Activated T-helper 1 cell treated with Interleukin-2 at 50 U/mL for 16 hours (primary cell): ENCODE results near the gene MAGI2.
"Not testable (repeated sequence)": the region's sequence is repeated elsewhere in the genome, so short reads cannot be mapped to it uniquely, and the experiment has no call there.

Experiments used
- DNase-seq: peaks from one replicate; pipeline ENCODE4 v3.0.0-alpha.2; 2020; ENCODE audit warnings: low read depth

The MAGI2 gene

DNA sequence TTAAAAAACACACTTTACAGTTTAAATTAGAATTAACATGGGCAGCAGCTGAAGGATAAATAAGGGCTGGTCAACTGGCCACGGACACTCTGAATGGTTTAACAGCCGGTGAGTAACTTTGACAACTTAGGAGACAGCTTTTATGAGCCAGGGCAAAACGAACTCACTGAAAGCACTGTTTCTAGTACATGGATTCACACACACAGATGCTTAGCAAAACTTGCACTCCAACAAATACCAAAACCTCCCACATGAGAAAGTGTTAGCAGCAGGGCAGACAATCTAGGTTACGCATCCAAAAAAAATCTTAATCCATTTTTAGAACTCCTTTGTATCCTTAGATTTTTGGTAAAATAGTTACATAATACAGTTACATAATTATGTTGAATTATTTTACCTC, 1168.5 kb downstream of the MAGI2 start:
- DNase-seq, result no peak

DNA sequence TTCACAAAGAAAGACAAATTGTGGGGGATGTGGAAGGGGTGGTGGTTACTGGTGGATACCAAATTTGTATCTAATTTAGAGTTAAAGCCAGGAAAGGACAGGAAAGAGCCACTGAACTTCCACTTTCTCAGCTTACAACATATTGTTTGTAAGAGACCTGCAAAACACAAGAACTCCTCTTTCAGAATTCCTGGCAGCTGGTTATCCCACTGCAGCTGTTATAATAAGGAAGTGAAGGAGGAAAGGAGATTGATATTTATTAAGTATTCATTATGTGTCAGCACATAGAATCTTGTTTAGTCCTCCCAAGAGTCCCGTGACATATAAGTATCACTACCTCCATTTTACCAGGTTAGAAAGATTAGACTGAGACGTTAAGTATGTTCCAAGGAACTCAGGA, 1173.2 kb downstream of the MAGI2 start:
- DNase-seq, result no peak

DNA sequence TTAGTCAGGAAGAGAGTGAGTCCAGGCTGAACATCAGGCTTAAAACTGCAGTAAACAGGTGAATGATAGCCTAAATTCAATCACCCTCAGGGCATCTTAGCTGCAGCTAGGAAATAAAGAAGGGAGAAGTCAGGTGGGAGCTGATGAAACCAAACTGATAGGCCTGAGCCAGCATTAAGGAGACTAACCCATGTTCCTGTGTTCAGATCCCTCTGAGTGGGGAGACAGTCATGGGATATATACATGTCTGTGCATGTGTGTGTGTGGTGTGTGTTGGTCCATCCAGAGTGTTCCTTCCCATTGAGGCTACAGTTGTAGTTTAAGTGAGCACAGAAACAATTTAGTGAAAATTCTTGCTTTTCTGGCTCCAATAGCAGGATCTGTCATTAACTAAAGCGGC, 1174.0 kb downstream of the MAGI2 start:
- no peak for DNase-seq

DNA sequence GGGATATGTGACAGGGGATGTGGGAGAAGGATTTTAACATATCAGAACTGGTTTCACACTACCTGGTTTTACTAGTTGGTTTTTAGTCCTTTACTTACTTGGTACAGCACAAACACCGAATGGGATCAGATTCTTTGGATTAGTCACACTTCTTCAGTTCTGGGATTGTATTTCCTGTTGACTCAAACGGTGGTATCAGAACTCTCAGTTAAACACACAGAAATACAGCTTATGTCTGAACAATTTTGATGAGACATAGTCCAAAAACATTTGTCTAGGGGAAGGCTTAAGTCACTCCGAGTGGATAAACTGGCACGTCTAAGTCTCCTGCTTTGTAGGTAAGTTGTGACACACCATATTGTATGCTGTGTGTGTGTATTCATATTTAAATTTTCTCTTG, 1174.4 kb downstream of the MAGI2 start:
- no peak for DNase-seq

DNA sequence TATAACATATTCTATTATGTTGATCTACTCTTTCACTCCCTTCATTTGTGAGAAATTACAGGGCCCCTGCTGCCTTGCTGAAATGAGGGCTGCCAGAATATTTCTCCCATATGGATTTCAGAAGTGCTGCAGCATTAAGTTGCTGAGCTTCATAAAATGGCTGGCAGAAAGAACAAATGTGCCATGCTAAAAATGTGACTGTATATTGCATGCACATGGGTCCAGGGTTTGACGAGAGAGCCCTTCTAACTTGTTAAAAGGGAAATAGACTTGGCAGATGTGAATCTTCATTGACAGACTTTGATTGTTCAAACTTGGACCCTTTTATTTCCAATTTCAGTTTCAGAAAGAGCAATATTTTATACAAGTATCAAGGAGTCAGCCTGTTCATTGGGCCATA, 1186.3 kb downstream of the MAGI2 start:
- DNase-seq, result no peak

DNA sequence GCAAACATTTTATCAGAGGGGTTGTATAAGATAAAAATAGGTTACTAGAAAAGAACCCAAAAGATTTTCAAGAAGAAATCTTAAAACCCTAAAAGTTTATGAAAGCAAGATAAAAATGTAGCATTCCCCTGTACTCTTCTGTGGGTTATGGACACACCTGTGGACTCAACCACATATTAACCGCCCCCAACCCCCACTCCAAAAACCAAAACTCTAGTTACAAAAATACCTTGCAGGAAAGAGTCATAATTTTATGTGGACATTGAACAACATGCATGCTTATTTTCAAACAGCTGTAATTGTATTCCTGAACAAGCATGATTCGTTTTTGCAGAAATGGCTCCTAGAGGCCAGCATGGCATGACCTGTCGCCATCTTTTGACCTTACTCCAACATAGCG, 1188.0 kb downstream of the MAGI2 start:
- DNase-seq, result no peak

DNA sequence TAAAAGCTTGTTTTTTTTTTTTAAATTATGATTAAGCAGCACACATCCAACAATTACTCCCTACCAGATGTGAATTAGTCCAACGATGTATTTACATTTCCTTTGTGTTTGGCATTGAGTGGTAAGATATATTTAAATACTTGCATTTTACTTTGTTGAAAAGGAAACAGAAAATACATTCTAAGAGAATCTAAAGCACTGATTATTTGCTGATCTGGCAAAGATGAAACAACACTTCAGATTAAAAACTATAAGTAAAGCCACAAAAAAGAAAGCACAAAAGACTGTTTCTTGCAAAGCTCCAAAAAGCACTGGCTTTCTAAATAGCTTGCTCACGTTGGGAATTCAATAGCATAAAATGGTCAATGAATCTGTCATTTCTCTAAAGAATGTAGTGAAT, 1188.4 kb downstream of the MAGI2 start:
- DNase-seq, result no peak

DNA sequence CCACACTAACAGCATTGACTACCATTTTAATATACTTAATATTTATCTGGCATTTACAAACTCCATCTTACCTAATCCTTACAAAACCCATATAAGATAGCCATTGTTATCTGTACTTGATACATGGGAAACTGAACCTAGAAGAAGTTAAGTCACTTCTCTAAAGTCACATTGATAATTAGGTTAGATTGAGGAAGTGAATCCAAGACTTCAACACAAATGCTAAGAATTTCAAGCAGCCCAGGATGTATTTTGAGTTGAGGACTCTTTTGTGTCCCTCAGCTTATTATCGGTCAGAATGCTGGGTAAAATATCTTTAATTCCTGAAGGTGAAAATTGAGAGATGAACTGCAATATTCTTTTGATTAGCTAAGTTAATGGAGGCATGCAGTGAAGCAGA, 1189.4 kb downstream of the MAGI2 start:
- DNase-seq, result no peak

DNA sequence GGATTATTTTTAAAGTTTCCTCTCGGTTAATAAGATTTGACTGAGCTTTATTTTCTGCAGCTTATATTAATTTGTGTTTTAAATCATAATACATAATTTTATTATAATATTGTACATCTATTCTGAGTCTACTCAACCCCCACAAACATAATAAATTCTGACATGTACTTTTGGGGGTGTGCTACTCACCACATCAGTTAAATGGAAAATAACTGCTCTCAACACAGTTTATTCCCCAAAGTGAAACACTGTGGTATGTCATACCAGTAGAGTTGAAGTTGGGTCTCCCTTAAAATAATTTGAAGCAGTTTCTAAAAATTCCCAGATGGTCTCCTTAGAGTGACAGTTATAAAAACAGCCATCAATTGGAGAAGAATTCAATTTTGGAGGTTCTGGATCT, 1191.7 kb downstream of the MAGI2 start:
- no peak for DNase-seq

DNA sequence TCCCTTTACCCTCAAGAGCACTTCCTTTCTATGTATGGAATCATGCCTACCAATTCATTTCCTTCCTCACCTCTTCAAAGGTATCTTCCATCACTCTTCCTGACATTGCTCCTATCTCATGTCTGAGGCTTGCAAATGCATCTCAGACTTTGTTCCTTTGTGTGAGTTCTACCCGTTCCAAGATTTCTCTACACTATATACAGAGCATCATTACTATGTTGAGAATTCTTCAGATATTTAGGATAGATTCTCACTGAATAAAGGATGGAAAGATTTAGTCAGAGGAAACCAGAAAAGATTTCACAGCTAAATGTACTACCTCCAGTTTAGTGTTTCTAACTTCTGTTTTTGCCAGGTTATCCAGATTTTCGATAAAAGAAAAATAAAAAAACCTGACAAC, 1192.2 kb downstream of the MAGI2 start:
- no peak for DNase-seq

DNA sequence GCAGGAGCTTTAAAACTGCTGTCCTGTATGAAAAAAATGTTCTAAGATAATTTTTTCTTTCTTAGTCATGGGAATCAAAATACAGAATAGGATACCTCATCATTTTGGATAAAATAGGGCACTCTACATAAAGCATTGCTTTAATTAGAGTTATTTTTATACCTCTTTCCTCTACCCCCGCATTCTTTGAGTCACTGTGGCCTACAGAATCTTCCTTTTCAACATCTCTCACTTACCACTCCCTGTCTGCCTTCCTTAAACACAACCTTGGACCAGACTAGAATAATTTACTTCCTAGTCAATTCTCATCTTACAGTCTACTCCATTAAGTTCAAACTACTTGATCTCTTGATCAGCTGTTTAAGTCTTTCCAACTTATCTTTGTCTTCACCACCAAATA, 1192.6 kb downstream of the MAGI2 start:
- no peak for DNase-seq

DNA sequence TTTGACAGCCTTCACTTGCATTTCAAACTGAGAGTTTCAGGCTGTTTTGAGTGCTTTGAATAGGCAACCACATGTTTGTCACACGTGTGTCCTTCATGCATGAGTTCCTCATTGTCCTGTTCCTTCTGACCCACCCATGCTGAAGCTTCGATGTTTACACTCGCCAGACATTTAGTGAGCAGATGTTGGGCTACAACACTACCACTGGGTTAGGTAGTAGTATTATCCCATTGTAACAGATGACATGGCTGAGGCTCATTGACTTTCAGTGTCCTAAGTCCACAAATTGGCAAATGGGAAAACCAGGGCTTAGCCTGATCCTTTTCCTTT, 1198.8 kb downstream of the MAGI2 start:
- no peak for DNase-seq

DNA sequence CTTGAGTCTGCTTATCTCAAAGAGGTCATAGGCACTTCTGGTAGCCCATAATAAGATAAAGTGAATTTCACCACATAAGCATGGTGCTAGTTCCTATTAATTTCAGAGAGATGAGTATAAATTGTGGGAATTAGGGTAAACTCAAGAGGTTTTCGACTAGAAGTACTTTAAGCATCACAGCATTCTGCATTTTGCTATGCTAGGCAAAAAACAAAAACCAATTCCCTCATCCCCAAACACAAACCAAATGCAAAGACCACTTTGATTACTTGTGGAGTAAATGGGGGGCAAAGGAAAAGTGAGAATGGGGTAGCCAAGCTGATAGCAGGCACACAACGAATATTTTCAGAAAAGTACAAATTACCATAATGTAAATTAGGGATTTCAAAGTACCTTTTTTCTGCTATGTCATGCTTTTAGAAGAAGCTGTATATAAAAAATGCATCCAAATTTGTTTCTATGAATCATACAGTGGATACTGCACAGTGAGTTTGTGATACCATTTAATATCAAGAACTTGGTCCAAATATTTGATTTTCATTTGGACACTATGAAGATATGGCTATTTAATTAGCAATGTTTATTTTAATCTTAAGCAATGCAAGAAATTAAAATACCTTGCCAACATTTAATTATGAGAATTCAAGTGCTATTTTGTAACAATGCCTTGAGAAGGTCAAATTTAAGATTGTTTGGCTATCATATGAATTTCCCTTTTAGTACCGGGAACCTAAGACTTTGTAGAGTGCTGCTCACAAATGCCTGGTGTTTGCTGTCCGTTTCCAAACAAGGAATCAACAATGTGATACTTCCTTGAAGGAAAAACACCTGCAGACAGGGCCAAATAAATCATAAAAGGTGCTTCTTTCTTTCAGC, 1199.4 kb downstream of the MAGI2 start:
- no peak for DNase-seq

DNA sequence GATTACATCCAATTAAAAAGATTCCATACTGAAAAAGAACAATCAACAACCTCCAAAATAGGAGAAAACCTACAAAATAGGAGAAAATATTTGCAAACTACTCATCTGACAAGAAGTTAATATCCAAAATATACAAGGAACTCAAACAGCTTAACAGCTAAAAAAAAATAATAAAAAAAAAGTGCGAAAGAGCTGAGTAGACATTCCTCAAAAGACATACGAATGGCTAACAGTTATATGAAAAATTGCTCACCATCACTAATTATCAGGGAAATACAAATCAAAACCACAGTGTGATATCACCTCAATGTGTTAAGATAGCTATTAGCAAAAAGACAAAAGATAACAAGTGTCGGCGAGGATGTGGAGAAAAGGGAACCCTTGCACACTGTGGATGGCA, 1204.6 kb downstream of the MAGI2 start:
- DNase-seq, result no peak

DNA sequence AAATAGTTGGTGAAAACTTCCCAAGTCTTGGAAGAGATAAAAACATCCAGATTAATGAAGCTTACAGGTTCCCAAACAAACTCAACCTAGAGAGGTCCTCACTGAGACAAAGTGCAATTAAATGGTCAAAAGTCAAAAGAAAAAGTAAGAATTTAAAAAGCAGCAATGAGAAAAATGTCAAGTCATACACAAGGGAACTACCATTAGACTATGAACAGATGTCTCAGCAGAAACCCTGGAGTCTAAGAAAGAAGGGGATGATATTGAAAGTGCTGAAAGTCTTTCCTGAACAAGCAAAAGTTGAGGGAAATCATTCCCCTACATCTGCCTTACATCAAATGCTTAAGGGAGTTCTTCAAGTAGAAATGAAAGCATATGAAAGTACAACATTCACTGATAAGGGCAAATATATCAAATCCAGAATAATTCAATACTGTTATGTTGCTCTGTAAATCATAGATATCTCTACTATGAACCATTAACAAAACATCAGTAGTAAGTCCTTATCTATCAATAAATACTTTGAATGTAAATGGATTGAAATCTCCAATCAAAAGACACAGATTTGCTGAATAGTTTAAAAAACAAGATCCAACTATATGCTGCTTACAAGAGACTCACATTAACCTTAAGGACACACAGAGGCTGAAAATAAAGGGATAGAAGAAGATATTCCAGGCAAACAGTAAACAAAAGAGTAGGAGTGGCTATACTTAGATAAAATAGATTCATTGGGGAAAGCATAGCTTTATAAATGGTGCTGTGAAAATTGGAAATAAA, 1205.4 kb downstream of the MAGI2 start:
- no peak for DNase-seq

DNA sequence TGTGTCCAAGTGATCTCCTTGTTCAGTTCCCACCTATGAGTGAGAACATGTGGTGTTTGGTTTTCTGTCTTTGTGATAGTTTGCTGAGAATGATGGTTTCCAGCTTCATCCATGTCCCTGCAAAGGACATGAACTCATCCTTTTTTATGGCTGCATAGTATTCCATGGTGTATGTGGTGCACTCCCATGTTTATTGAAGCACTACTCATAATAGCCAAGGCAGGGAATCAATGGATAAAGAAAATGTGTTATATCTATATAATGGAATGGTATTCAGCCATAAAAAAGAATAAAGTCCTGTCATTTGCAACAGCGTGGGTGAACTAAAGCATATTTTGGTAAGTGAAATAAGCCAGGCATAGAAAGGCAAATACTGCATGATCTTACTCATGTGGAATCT, 1213.3 kb downstream of the MAGI2 start:
- DNase-seq, result not testable (repeated sequence)

DNA sequence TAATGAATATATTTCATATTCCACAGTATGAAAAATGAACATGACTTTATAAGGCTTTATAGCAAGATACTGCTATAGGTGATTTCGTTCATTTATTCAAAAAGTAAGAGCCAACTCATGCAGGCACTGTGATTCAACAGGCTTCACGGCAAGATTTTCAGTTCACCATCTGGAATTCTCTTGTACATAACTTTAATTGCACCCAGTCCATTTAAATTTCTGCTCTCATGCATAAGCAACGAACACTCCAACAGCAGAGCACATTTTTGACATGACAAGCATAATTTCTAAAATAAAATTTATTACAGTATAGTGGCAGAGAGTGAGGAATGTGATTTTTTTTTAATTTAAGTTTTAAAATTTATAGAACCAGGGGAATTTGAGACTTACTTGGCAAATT, 1218.8 kb downstream of the MAGI2 start:
- no peak for DNase-seq

DNA sequence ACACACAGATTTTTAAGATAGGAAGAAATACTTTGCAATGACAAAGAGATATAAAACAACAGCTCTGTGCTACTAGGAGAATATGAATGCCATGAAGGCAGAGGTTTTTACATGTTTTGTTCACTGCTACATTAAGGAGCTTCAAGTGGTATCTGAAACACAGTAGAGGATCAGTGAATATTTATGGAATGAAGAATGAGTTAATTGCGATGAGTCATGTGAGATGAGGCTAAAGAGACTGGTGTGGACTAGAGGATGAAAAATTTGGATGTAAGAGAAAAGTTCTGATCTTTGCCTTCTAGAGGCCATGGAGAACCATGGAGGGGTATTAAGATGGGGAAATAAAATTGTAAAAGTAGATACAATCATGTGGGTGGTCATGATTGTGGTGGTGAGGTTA, 1220.7 kb downstream of the MAGI2 start:
- DNase-seq, result no peak

DNA sequence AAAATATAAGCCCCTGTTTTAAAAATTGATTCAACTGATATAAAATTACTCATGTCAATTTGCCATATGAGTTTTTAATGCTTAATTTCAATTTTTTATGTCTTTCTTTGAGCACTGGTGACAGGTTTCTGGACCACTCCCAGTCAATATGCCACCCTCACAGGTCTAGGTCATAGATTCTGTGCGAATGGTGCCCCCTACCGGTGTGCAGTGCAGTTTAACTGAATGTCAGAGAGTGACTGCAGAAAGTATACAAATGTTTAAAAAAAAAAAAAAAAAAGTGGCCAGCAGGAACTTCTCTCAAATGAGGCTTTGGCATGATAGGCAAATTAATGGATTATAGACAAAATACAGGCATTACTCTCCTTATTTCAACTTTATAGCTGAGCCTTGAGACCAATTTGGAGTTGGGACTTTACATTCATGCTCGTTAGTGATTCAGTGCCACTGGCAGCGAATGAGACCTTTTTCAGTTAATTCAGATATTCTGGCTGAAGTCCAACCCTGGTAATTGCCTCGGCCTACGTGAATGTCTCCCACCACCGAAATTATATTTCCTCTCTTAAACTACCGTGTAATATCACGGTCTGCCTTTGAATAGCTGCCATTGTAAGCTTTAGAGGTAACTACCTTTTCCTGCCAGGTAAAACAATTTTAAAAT, 1227.3 kb downstream of the MAGI2 start:
- DNase-seq, result no peak

DNA sequence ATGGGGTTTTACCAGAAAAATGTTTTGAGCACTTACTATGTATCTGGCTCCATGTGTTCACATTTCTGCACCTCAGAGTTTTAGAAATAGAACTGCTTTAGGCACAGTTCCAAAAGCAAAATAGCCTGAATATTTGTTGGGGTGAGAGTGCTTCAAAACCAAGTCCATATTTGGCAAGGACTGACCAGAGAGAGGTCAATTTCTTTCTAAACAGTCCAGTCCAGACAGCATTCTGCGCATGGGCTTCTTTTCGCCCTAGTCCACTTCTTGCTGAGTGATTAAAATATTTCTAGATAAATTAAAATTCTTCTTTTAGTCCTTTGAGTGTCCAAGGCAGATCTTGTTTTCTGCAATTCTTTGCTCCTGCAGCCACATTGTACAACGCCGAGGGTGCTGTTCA, 1227.9 kb downstream of the MAGI2 start:
- DNase-seq, result no peak

DNA sequence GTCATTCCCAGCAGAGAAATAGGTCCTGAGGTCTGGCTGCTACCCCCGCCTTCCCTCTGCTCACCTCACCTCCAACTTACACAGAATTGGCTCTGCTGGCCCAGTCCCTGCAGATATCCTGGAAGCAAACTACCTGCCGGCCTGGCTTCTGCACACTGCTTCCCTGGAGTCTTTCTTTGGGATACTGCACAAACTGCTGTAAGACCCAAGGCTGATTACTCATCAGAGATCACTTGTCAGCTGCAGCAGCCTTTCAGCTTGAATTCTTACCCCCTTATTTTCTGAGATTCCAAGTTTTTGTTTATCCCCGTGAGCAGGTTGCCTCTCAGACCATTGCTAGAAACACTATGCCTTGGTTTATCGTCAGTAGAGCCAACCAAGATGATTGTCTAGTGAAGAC, 1228.5 kb downstream of the MAGI2 start:
- no peak for DNase-seq

DNA sequence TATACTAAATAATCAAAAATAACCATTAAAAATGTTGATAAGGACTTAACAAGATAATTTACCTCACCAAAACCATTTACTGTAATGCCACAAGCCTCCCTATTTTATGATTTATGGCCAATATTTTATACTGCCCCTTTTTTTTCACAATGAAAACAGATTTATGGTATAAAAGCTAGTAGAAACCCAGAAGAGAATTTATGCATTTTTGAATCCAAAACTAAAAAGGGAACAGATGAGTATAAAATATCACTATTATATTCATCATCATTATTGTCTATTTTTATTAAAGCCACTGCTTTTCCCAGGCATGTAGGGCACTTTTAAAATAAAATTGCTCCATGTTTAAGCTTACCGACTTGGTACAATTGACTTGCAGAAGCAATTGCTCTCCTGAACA, 1229.9 kb downstream of the MAGI2 start:
- DNase-seq, result no peak
